ENCODE measurements around the gene CLTA. TPM values are rescaled to one million over a fixed set of nuclear protein-coding genes. Genes with fewer than 3 reads are reported as not detected.

CLTA gene
- total RNA-seq, 2 donors from 2014 or later: 221 to 240 TPM

DNA sequence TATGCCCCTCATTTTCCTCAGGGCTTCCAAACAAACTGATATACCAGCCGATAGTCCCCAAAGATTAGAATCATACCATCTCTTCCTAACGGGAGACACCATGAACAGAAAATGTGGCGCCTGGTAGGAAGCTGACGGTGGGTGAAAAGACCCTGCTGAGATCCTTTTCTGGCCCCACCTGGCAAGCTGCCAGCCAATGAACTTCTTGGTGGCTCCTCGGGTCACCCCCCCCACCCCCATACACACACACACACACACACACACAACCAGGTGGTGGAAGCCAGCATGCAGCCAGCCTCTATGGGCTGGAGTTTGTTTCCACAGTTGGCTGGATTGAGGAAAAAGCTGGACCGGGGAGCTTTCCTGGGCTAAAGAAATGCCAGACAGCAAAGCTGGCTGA lies 26.3 kb upstream of the CLTA start:
- Mint-ChIP-seq H3K36me3 (ENCODE audit: low read depth) (peaks cover 10% of the 10 kb centered on the region), H3K27ac (peak overlapping the region; percentile 41), H3K4me3 (no peak overlapping the region), H3K4me1 (peaks cover 27% of the 10 kb centered on the region), H3K9me3 (no peaks in the 10 kb centered on the region), H3K27me3 (ENCODE audit: insufficient read depth) (peaks cover 7% of the 10 kb centered on the region)
- Histone ChIP-seq H3K27ac (ENCODE audit: low read depth, low read length) (no peak overlapping the region), H3K9me3 (ENCODE audit: control insufficient read depth, low read length) (no peaks in the 10 kb centered on the region), H3K9ac (ENCODE audit: extremely low read depth, low read length, poor library complexity, severe bottlenecking) (no peak overlapping the region), H3K4me3 (ENCODE audit: low read length) (no peak overlapping the region), H3K27me3 (ENCODE audit: control insufficient read depth, insufficient read depth, low read length, poor library complexity, severe bottlenecking) (no peaks in the 10 kb centered on the region), H3K4me1 (ENCODE audit: control insufficient read depth, insufficient read depth, low read length) (peaks cover 14% of the 10 kb centered on the region), H3K36me3 (ENCODE audit: control insufficient read depth, insufficient read depth, low read length) (peaks cover 7% of the 10 kb centered on the region)
- peak; percentile 67 for DNase-seq
- 90% methylated on average over 6 of the region's 6 CpGs; no CpG with 5 or more reads in 1 of the 2 experiments for WGBS, 2 experiments (ENCODE audit: insufficient coverage in 1 of 2, insufficient read length in 1 of 2)
- no peak for TF ChIP-seq CTCF (conservative IDR thresholded peaks at IDR 0.05)

- Mint-ChIP-seq H3K27me3 (ENCODE audit: insufficient read depth) (peaks cover 12% of the 10 kb centered on the region), H3K4me3 (no peak overlapping the region), H3K9me3 (no peaks in the 10 kb centered on the region), H3K4me1 (peaks cover 27% of the 10 kb centered on the region), H3K36me3 (ENCODE audit: low read depth) (peaks cover 5% of the 10 kb centered on the region), H3K27ac (peak overlapping the region; percentile 41)
- WGBS, 2 experiments (ENCODE audit: insufficient coverage in 1 of 2, insufficient read length in 1 of 2): 51 to 77% methylated on average over 1 to 3 of the region's 3 CpGs
- peaks cover 14% of the 10 kb centered on the region for H3K4me1 ChIP-seq (ENCODE audit: control insufficient read depth, insufficient read depth, low read length)
- H3K36me3 ChIP-seq (ENCODE audit: control insufficient read depth, insufficient read depth, low read length): peaks cover 4% of the 10 kb centered on the region
- no peak overlapping the region for H3K27ac ChIP-seq (ENCODE audit: low read depth, low read length)
- H3K9me3 ChIP-seq (ENCODE audit: control insufficient read depth, low read length): no peaks in the 10 kb centered on the region
- no peak overlapping the region for H3K4me3 ChIP-seq (ENCODE audit: low read length)
- H3K27me3 ChIP-seq (ENCODE audit: control insufficient read depth, insufficient read depth, low read length, poor library complexity, severe bottlenecking): no peaks in the 10 kb centered on the region
- TF ChIP-seq CTCF (conservative IDR thresholded peaks at IDR 0.05): no peak
- H3K9ac ChIP-seq (ENCODE audit: extremely low read depth, low read length, poor library complexity, severe bottlenecking): no peak overlapping the region
- DNase-seq: peak; percentile 81
These were observed 25.7 kb upstream of the CLTA start for GRCh38 chr9:36164989-36165388.

DNA sequence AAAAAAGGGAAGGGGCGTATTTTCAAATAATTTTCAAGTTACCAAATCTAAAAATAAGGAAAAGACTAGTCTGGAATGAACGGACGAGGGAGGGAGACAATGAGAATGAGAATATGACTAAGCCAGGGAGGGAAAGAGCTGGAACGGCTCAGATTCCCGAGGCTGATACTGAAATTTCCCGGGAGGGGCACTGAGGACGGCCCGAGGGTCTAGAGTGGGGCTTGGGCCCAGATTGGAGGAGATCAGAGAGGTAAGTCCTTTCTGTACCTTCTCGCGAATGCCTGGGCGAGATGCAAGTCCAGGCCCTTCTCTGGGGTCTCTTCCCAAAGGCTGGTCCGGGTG lies 24.9 kb upstream of the CLTA start:
- Mint-ChIP-seq H3K4me3 (peak overlapping the region; percentile 6), H3K27ac (no peak overlapping the region), H3K27me3 (ENCODE audit: insufficient read depth) (peaks cover 16% of the 10 kb centered on the region), H3K9me3 (no peaks in the 10 kb centered on the region), H3K4me1 (peaks cover 27% of the 10 kb centered on the region), H3K36me3 (ENCODE audit: low read depth) (no peaks in the 10 kb centered on the region)
- Histone ChIP-seq H3K27ac (ENCODE audit: low read depth, low read length) (no peak overlapping the region), H3K4me3 (ENCODE audit: low read length) (no peak overlapping the region), H3K9ac (ENCODE audit: extremely low read depth, low read length, poor library complexity, severe bottlenecking) (no peak overlapping the region), H3K27me3 (ENCODE audit: control insufficient read depth, insufficient read depth, low read length, poor library complexity, severe bottlenecking) (no peaks in the 10 kb centered on the region), H3K9me3 (ENCODE audit: control insufficient read depth, low read length) (no peaks in the 10 kb centered on the region), H3K4me1 (ENCODE audit: control insufficient read depth, insufficient read depth, low read length) (peaks cover 14% of the 10 kb centered on the region), H3K36me3 (ENCODE audit: control insufficient read depth, insufficient read depth, low read length) (no peaks in the 10 kb centered on the region)
- DNase-seq: no peak
- 84 to 91% methylated on average over 9 to 11 of the region's 12 CpGs for WGBS, 2 experiments (ENCODE audit: insufficient coverage in 1 of 2, insufficient read length in 1 of 2)
- no peak for TF ChIP-seq CTCF (conservative IDR thresholded peaks at IDR 0.05)

Measured in endodermal cell (in vitro differentiated cells).